HG03064 (cell line): ENCODE data around the gene PARM1.

ENCODE experiments used
- ATAC-seq: cut with Tn5 transposase; IDR thresholded peaks from one replicate; pipeline ENCODE4 v1.9.1; 2021; ENCODE audit warnings: low read depth; ENCODE audit not compliant: unreplicated experiment

The PARM1 gene

GRCh38 chr4:75065909-75066308 lies 133.0 kb downstream of the PARM1 start:
- no peak for ATAC-seq

DNA sequence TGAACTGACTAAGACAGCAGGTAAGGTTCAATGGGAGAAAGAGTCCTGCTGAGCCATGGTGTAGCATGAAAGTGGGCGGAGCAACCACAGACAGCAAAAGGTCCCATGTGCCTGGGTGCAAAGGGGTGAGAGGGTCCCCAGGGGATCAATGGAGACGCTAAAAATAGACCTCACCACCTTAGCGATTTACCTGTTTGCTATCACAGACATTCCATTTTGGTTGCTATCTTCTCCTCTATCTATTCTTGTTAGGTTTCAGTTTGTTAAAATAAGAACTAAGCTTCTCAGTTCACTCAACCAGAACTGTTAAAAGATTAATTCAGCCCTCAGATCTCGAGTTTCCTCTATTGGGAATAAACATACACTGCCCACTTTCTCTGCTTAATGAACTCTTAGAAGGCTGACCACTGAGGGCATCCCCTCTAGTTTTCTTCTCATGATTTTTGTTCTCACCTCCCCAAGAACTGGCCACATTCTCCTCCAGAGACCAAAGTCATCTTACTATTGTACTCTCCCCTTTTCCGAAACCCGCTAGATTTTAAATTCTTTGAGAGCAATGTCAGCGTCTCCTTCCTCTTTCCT lies 136.7 kb downstream of the PARM1 start:
- ATAC-seq, result peak; percentile 78

- ATAC-seq, result no peak
Observed at GRCh38 chr4:75071317-75071716, 138.4 kb downstream of the PARM1 start.

DNA sequence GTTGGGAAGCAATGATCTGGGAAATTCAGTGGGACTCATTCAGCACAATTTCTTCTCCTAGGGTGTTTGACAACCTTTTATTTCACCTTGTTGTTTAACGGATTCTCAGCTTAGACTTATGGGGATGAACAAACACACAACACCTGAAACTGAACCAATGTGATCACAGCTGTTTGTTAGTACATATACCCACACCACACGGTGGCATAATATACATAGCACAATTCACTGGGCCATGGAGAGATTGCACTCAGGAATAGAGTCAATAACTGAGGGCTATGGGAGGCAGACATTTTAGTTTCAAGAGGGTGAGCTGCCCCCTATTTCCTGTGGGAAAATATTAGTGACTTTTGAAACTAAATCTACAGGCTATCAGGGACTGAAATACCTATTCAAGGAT lies 148.0 kb downstream of the PARM1 start:
- no peak for ATAC-seq

GRCh38 chr4:75081561-75081960 lies 148.6 kb downstream of the PARM1 start:
- ATAC-seq, result no peak

GRCh38 chr4:75087416-75087815 lies 154.5 kb downstream of the PARM1 start:
- no peak for ATAC-seq

GRCh38 chr4:75087865-75088264 lies 154.9 kb downstream of the PARM1 start:
- ATAC-seq, result no peak

- ATAC-seq, result no peak
Observed at GRCh38 chr4:75089206-75089605, 156.3 kb downstream of the PARM1 start.

- ATAC-seq, result peak; percentile 58
Observed at GRCh38 chr4:75099321-75099720, 166.4 kb downstream of the PARM1 start.
